Thoracic aorta (tissue), 2 donors: ENCODE data around the gene NLRC5. TPM values are rescaled to one million over a fixed set of nuclear protein-coding genes. Genes with fewer than 3 reads are reported as not detected.

Experiments
- ATAC-seq: fragments of 150-250 bp; one replicate; pipeline ENCODE4 v1.8.0; 2017; ENCODE audit warnings: low read depth; ENCODE audit not compliant: insufficient number of reproducible peaks, low FRiP score
- DNase-seq: peaks from one replicate; pipeline ENCODE4 v3.0.0-alpha.2; 2020; ENCODE audit warnings: low spot score
- H3K27ac ChIP-seq, 2 donors: fragments of 200-600 bp; sonication (generic); 1 replicate in 1 of 2; 2 replicates in 1 of 2; pipeline ENCODE4 v1.5.1; 2016; ENCODE audit warnings: mild to moderate bottlenecking in 2 of 2, moderate library complexity in 2 of 2
- H3K27me3 ChIP-seq: fragments of 200-600 bp; sonication (generic); replicated peaks from 2 replicates; pipeline ENCODE4 v1.6.0; 2016; ENCODE audit warnings: mild to moderate bottlenecking; ENCODE audit not compliant: insufficient read depth
- H3K36me3 ChIP-seq: fragments of 200-600 bp; sonication (generic); one replicate; pipeline ENCODE4 v1.5.1; 2016
- H3K4me1 ChIP-seq, 2 donors: fragments of 200-600 bp; sonication (generic); 1 replicate in 1 of 2; 2 replicates in 1 of 2; pipeline versions ENCODE4 v1.5.1 to v1.6.0; 2016; ENCODE audit warnings: low read depth in 2 of 2, mild to moderate bottlenecking in 1 of 2; ENCODE audit not compliant: control insufficient read depth in 1 of 2
- H3K4me3 ChIP-seq: fragments of 200-600 bp; sonication (generic); 2 replicates; pipeline ENCODE4 v1.5.1; 2016; ENCODE audit warnings: mild to moderate bottlenecking
- H3K9me3 ChIP-seq: fragments of 200-600 bp; sonication (generic); 2 replicates; pipeline ENCODE4 v1.5.1; 2016
- CTCF ChIP-seq: fragments of 200-600 bp; sonication (generic); IDR thresholded peaks from one replicate; pipeline ENCODE4 v1.5.1; 2019; ENCODE audit warnings: antibody characterized with exemption
- total RNA-seq, 2 donors: library from RNA; depleted of rRNA; stranded (reverse); fragments of >200 nt; gene quantifications; one replicate each; pipeline versions ENCODE4 v1.1.0 to v1.2.3, GENCODE V29; 2016

Gene NLRC5
- total RNA-seq, 2 donors from 2014 or later = 51.0 to 54.4 TPM

DNA sequence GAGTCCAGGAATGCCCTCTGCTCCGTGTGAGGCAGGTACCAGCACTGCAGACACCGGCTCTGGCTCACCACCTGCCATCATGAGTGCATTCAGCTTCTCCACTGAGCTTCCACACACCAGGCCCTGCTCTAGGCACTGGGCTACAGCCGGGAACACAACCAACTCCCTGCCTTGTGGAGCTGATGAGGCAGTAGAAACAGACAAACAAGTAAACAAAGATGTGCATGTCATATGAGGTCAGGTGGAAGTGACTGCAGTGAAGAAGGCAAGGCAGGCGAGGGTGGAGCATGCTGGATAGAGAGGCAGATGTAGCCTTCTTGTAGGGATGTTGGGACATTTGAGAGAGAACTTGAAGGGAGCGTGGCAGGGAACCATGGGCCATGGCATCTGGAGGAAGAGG is 5.0 kb downstream of the NLRC5 start:
- no peaks in the 10 kb centered on the region for H3K27me3 ChIP-seq
- no peaks in the 10 kb centered on the region for H3K9me3 ChIP-seq
- no peak for ATAC-seq
- peaks cover 11 to 16% of the 10 kb centered on the region in 2 donors for H3K4me1 ChIP-seq
- no peak overlapping the region for H3K4me3 ChIP-seq
- no peaks in the 10 kb centered on the region for H3K36me3 ChIP-seq
- TF ChIP-seq CTCF = no peak
- no peak overlapping the region for H3K27ac ChIP-seq
- DNase-seq = no peak

GRCh38 chr16:56995136-56995805 is 5.9 kb downstream of the NLRC5 start:
- Histone ChIP-seq H3K4me3 (no peak overlapping the region), H3K4me1 (peaks cover 12 to 20% of the 10 kb centered on the region in 2 donors), H3K27me3 (no peaks in the 10 kb centered on the region), H3K9me3 (no peaks in the 10 kb centered on the region), H3K27ac (no peak overlapping the region), H3K36me3 (no peaks in the 10 kb centered on the region)
- no peak for ATAC-seq
- DNase-seq = no peak
- no peak for TF ChIP-seq CTCF

- H3K9me3 ChIP-seq = no peaks in the 10 kb centered on the region
- H3K4me1 ChIP-seq = peaks cover 10 to 21% of the 10 kb centered on the region in 2 donors
- no peaks in the 10 kb centered on the region for H3K27me3 ChIP-seq
- DNase-seq (no peak), ATAC-seq (no peak)
- no peak overlapping the region for H3K27ac ChIP-seq
- TF ChIP-seq CTCF = no peak
- H3K4me3 ChIP-seq = no peak overlapping the region
- no peaks in the 10 kb centered on the region for H3K36me3 ChIP-seq
These were observed 7.9 kb downstream of the NLRC5 start for GRCh38 chr16:56997264-56997663.

- Histone ChIP-seq H3K27me3 (no peaks in the 10 kb centered on the region), H3K9me3 (no peaks in the 10 kb centered on the region), H3K27ac (no peak overlapping the region), H3K4me3 (no peak overlapping the region), H3K36me3 (no peaks in the 10 kb centered on the region), H3K4me1 (peaks cover 10 to 21% of the 10 kb centered on the region in 2 donors)
- no peak for DNase-seq
- TF ChIP-seq CTCF = no peak
- ATAC-seq = no peak
These were observed 8.6 kb downstream of the NLRC5 start for GRCh38 chr16:56997931-56998330.

DNA sequence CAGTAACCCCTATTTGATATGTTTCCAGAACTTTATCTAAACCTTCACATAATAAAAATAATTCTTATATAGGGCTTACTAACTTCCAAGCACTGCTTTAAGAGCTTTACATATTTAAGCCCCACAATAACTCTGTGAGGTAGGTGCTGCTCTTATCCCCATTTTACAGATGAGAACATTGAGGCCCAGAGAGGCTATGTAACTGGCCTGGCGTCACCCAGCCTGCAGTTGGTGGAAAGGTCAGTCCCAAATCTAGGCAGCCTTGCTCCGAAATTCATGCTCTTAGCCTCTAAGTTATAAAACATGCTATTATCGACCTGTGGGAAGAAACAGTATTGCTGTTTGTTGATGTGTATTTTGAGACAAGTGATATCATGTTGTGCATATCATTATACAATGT is 9.0 kb downstream of the NLRC5 start:
- Histone ChIP-seq H3K4me1 (peaks cover 10 to 21% of the 10 kb centered on the region in 2 donors), H3K36me3 (no peaks in the 10 kb centered on the region), H3K9me3 (no peaks in the 10 kb centered on the region), H3K27me3 (no peaks in the 10 kb centered on the region), H3K4me3 (no peak overlapping the region), H3K27ac (no peak overlapping the region)
- DNase-seq = no peak
- ATAC-seq = no peak
- no peak for TF ChIP-seq CTCF
